WERI-Rb-1 (cell line): Measurements from ENCODE around the gene CDR2L.

Source experiments
- DNase-seq: peaks from one replicate; pipeline ENCODE4 v3.0.0-alpha.2; 2020
- H3K27ac ChIP-seq: fragments of 250-450 bp; sonication (Bioruptor Pico); 2 replicates; pipeline ENCODE4 v1.5.1; 2020; ENCODE audit warnings: mild to moderate bottlenecking, moderate library complexity
- H3K27me3 ChIP-seq: fragments of 250-450 bp; sonication (Bioruptor Pico); 2 replicates; pipeline ENCODE4 v1.5.1; 2021; ENCODE audit warnings: mild to moderate bottlenecking, low read depth, moderate library complexity; ENCODE audit not compliant: insufficient read depth, severe bottlenecking
- H3K36me3 ChIP-seq: fragments of 250-450 bp; sonication (Bioruptor Pico); 2 replicates; pipeline ENCODE4 v1.5.1; 2020; ENCODE audit warnings: mild to moderate bottlenecking, moderate library complexity
- H3K4me3 ChIP-seq: 2 replicates; pipeline ENCODE4 v1.5.1; 2011; ENCODE audit warnings: low read depth, mild to moderate bottlenecking, control low read depth, low read length
- H3K9me3 ChIP-seq: fragments of 250-450 bp; sonication (Bioruptor Pico); 2 replicates; pipeline ENCODE4 v1.5.1; 2021; ENCODE audit warnings: mild to moderate bottlenecking, moderate library complexity; ENCODE audit not compliant: severe bottlenecking
- TF ChIP-seq, protein P1 (sequence below): IDR thresholded peaks from 2 replicates; pipeline ENCODE4 v1.5.1; 2011; ENCODE audit warnings: low read depth, mild to moderate bottlenecking, control low read depth, inconsistent platforms, low read length

The CDR2L gene

DNA sequence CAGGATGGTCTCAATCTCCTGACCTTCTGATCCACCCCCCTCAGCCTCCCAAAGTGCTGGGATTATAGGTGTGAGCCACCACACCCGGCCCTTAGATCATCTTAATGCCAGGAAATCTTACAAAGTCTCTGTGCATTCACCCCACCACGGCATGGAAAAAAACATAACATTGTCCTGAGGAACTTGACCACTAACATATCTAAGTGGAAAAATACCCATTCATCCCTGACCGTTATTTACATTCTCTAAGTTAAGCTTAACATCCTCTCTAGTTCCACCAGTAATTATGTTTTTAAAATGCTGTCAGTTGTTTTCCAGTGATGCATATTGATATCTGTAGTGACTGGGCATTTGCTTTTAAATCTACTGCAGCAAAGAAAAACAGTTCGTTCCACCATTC, 11.5 kb upstream of the CDR2L start:
- TF ChIP-seq, protein P1, sequence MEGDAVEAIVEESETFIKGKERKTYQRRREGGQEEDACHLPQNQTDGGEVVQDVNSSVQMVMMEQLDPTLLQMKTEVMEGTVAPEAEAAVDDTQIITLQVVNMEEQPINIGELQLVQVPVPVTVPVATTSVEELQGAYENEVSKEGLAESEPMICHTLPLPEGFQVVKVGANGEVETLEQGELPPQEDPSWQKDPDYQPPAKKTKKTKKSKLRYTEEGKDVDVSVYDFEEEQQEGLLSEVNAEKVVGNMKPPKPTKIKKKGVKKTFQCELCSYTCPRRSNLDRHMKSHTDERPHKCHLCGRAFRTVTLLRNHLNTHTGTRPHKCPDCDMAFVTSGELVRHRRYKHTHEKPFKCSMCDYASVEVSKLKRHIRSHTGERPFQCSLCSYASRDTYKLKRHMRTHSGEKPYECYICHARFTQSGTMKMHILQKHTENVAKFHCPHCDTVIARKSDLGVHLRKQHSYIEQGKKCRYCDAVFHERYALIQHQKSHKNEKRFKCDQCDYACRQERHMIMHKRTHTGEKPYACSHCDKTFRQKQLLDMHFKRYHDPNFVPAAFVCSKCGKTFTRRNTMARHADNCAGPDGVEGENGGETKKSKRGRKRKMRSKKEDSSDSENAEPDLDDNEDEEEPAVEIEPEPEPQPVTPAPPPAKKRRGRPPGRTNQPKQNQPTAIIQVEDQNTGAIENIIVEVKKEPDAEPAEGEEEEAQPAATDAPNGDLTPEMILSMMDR = no peak
- Histone ChIP-seq H3K36me3 (no peaks in the 10 kb centered on the region), H3K9me3 (no peaks in the 10 kb centered on the region), H3K4me3 (no peak overlapping the region), H3K27me3 (peaks cover 20% of the 10 kb centered on the region), H3K27ac (no peak overlapping the region)
- DNase-seq = no peak

DNA sequence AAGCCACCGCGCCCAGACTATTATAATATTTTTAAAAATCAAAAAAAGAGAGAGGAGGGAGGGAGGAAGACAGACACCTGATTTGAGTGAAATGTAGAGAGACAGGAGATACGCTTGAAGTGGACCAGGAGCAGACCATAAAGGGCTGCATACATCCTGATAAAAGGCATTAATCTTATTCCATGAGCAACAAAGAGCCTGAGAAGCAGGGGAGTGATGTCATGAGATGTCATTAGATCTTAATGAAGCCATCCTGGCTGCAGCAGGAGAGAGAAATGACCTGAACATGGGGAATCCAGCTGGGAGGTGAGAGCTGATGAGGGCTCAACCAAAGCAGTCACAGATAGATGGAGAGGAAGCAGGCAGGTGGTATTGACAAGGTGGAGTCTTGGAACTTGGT, 9.6 kb upstream of the CDR2L start:
- H3K36me3 ChIP-seq = no peaks in the 10 kb centered on the region
- H3K27ac ChIP-seq = no peak overlapping the region
- no peak overlapping the region for H3K4me3 ChIP-seq
- H3K9me3 ChIP-seq = no peaks in the 10 kb centered on the region
- DNase-seq = no peak
- TF ChIP-seq, protein P1 = no peak
- H3K27me3 ChIP-seq = peaks cover 17% of the 10 kb centered on the region

DNA sequence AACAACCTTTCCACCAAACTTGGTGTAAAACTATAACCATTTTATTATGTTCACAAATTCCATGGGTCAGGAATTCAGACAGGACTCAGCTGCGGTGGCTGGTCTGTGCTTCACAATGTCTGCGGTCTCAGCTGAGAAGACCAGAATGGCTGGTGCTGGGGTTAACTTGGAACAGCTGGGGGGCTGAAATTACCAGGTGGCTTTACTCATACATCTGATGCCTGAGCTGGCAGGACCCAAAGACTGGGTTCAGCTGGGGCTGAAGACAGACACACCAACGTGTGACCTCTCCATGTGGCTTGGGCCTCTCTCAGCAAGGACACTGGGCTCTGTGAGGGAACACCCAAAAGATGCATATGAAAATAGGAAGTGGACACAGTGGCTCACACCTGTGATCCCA, 9.2 kb upstream of the CDR2L start:
- Histone ChIP-seq H3K27ac (no peak overlapping the region), H3K4me3 (no peak overlapping the region), H3K9me3 (no peaks in the 10 kb centered on the region), H3K36me3 (no peaks in the 10 kb centered on the region), H3K27me3 (peaks cover 14% of the 10 kb centered on the region)
- TF ChIP-seq, protein P1 = no peak
- DNase-seq = no peak

DNA sequence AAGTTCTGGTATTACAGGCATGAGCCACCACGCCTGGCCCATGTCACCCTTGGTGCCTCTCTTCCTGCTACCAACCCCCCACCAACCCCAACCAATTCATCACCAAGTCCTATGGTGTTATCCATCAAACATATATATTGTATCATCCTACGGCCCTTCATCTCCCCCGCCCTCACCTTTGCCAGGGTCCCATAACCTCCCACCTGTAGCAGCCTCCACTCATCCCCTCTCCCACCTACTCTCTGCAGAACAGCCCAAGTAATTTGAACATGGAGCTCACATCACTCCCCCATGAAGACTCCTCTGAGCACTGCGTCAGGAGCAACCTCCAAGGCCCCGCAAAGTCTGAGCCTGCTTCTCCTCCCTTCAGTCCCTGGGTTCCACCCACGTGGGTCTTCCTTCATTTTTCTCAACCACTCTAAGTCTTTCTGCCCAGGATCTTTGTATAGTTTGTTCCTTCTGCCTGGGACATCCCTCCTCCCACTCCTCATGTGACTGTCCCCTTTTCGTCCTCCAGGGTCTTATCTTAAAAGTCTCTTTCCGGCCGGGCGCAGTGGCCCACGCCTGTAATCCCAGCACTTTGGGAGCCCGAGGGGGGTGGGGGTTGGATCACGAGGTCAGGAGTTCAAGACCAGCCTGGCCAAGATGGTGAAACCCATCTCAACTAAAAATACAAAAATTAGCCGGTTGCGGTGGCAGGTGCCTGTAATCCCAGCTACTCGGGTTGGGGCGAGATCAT, 7.9 kb upstream of the CDR2L start:
- no peak overlapping the region for H3K27ac ChIP-seq
- no peaks in the 10 kb centered on the region for H3K9me3 ChIP-seq
- H3K36me3 ChIP-seq = no peaks in the 10 kb centered on the region
- no peak for DNase-seq
- H3K4me3 ChIP-seq = no peak overlapping the region
- TF ChIP-seq, protein P1 = no peak
- H3K27me3 ChIP-seq = peaks cover under 1% of the 10 kb centered on the region

DNA sequence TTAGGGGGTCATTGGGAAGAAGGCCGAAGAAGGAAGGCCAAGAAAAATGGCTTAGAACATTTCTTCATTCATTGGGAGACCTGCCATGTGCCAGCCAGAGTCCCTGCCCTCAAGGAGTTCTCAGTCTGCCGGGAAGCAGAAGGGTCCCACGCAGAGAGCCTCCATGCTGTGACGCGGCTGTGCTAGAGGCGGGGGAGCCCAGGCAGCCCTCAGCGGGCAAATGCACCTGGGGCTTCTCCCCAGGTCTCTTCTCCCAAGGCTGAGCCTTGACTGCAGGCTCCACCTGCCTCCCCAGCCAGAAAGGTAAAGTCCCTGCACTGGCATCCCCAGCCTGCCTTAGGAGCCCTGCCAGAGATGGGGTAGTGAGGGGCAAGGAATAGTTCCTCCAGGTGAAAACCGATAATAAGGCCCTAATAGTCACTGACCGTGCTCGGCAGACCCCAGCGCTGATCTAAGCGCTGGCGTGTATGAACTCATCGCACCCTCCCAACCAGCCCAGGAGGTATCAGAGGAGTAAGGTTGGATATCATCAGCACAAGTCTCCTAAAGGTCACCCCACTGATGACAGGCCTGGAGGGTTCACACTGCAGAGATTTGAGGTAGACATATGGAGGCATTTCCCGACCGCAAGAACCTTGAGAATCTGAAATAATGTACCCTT, 6.0 kb upstream of the CDR2L start:
- peak overlapping the region; percentile 91 for H3K4me3 ChIP-seq
- peak overlapping the region; percentile 95 for H3K27ac ChIP-seq
- peak; percentile 46 for DNase-seq
- no peaks in the 10 kb centered on the region for H3K36me3 ChIP-seq
- no peaks in the 10 kb centered on the region for H3K27me3 ChIP-seq
- TF ChIP-seq, protein P1 = no peak
- no peaks in the 10 kb centered on the region for H3K9me3 ChIP-seq
